ENCODE results near the gene TRAPPC10.

The TRAPPC10 gene

DNA sequence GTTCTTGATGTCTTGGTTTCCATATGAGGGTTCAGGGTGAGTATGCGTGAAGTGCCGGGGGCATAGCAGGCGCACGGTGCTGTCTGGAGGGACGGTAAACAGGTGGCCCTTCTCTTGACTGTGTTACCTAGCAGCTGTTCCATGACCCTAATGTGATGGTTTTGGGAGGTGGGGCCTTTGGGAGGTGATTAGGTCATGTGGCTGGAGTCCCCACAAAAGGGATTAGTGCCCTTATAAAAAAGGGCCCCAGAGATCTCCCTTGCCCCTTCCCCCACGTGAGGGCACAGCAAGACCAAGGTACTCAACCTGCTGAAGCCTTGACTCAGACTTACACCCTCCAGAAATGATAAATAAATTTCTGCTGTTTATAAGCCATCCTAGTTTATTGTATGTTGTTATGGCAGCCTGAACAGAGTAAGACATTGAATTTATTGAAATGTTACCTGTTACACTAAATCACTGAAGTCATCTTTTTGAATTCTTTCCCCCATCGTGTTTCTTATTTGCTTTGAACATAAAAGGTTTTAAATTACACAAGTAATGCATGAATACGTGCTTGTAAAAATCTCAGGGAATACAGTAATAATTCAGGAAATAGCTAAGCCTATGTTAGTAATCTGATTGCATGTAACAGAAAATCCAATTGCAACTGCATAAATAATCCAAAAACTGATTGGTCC is 15.6 kb downstream of the TRAPPC10 start:
- no peak for DNase-seq (ENCODE audit: low read depth in 2 of 2)
- H3K4me3 ChIP-seq (replicated peaks in 1 of 2; ENCODE audit: low read depth in 2 of 2, low read length in 2 of 2) = no peak overlapping the region
- TF ChIP-seq, protein P1, sequence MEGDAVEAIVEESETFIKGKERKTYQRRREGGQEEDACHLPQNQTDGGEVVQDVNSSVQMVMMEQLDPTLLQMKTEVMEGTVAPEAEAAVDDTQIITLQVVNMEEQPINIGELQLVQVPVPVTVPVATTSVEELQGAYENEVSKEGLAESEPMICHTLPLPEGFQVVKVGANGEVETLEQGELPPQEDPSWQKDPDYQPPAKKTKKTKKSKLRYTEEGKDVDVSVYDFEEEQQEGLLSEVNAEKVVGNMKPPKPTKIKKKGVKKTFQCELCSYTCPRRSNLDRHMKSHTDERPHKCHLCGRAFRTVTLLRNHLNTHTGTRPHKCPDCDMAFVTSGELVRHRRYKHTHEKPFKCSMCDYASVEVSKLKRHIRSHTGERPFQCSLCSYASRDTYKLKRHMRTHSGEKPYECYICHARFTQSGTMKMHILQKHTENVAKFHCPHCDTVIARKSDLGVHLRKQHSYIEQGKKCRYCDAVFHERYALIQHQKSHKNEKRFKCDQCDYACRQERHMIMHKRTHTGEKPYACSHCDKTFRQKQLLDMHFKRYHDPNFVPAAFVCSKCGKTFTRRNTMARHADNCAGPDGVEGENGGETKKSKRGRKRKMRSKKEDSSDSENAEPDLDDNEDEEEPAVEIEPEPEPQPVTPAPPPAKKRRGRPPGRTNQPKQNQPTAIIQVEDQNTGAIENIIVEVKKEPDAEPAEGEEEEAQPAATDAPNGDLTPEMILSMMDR (IDR thresholded peaks at IDR 0.05; ENCODE audit: low read depth, low read length) = no peak

DNA sequence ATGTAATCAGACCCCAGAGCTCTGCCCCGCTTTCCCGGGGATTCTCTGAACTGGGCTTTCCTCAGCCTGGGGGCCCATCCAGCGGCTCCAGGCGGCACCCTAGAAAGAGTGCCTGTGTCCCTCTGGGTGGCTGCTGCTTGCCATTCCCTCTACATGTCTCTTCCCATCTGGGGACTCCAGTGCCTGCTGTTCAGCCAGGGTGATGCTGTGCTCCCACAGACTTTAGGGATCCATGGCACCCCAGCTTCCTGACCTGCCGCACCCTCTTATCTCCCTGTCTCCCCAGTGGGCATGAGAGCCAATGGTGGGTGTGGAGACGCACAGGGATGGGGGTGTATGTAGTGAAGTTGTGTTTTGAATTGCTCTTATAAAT is 16.2 kb downstream of the TRAPPC10 start:
- TF ChIP-seq, protein P1 (IDR thresholded peaks at IDR 0.05; ENCODE audit: low read depth, low read length) = no peak
- no peak for DNase-seq (ENCODE audit: low read depth in 2 of 2)
- H3K4me3 ChIP-seq (replicated peaks in 1 of 2; ENCODE audit: low read depth in 2 of 2, low read length in 2 of 2) = no peak overlapping the region

DNA sequence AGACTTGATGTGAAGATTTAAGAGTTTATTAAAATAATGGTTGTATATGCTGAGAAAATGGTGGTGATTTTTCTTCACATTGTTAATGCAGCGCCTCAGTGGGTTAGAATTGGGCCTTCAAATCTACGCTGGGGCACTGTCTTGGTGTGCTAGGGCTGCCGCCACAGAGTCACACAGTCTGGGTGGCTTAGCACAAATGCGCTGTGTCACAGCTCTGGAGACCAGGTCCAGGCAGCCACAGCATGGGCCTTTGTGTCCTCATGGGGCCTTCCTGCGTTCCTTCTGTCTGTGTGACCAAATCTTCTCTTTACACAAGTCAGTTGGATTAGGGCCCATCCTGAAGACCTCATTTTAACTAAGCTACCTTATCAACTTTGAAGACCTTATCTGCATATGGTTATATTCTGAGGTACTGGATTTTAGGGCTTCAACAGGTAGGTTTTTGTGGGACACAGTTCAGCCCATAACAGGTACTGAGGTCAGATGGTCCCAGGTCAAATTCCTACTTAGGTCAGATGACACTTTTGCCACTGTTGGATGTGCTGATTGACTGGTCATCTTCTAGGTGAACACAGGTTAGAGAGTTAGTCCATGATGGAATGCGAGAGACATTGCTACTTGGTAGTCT is 17.5 kb downstream of the TRAPPC10 start:
- TF ChIP-seq, protein P1 (IDR thresholded peaks at IDR 0.05; ENCODE audit: low read depth, low read length) = no peak
- no peak overlapping the region for H3K4me3 ChIP-seq (replicated peaks in 1 of 2; ENCODE audit: low read depth in 2 of 2, low read length in 2 of 2)
- DNase-seq (ENCODE audit: low read depth in 2 of 2) = no peak

DNA sequence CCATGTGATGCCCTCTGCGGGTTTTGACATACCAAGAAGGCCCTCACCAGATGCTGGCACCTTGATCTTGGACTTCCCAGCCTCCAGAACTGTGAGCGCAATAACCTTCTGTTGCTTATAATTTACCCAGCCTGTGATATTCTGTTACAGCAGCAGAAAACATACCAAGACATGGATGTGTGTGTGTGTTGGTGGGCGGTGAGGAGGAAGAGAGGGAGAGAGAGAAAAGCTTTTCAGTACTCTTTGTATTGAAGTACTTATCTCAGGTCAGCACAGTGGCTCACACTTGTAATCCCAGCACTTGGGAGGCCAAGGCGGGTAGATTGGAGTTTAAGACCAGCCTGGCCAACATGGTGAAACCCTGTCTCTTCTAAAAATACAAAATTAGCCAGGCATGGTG is 23.1 kb downstream of the TRAPPC10 start:
- no peak for DNase-seq (ENCODE audit: low read depth in 2 of 2)
- TF ChIP-seq, protein P1 (IDR thresholded peaks at IDR 0.05; ENCODE audit: low read depth, low read length) = no peak
- H3K4me3 ChIP-seq (replicated peaks in 1 of 2; ENCODE audit: low read depth in 2 of 2, low read length in 2 of 2) = no peak overlapping the region

DNA sequence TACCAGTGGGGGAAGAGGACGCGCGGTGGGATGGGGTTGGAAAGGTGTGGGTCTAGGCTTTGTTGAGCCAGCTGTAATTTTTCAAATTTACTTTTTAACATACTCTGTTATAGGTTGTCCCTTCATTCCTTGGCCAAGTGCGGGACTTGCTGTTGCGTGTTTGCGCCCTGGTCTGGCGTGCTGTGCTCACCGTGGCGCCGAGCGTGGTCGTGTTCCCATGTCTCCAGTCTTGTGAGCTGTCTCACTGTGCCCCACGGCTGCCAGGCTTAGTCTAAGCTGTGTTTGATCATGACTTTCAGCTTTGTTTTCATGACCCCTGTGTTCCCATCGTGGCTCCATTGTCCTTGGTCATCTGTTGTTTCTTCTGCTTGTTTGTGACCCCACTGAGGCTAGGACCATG is 26.0 kb downstream of the TRAPPC10 start:
- TF ChIP-seq, protein P1 (IDR thresholded peaks at IDR 0.05; ENCODE audit: low read depth, low read length) = no peak
- no peak for DNase-seq (ENCODE audit: low read depth in 2 of 2)
- H3K4me3 ChIP-seq (replicated peaks in 1 of 2; ENCODE audit: low read depth in 2 of 2, low read length in 2 of 2) = no peak overlapping the region

DNA sequence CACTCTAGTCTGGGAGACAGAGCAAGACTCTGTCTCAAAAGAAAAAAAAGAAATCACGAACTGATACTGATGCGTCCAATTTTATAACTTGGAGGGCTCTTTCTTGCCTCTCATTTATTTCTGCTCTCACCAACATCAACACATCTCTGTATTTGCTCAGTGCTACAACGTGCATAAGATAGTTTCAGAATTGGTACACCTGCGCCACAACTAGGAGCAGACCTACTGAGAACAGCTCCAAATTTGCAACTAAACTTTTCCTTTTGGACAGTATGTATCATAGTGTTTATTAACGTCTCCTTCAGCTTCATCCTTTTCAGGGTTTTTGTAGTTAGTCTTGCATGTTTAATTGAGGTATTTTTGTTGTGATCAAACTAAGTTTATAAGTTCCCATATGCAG is 27.7 kb downstream of the TRAPPC10 start:
- TF ChIP-seq, protein P1 (IDR thresholded peaks at IDR 0.05; ENCODE audit: low read depth, low read length) = no peak
- DNase-seq (ENCODE audit: low read depth in 2 of 2) = no peak
- H3K4me3 ChIP-seq (replicated peaks in 1 of 2; ENCODE audit: low read depth in 2 of 2, low read length in 2 of 2) = no peak overlapping the region

All from cardiac fibroblast (primary cell).